Ascending aorta (tissue), 2 donors: ENCODE measurements around the gene WNT5B. TPM values are rescaled to one million over a fixed set of nuclear protein-coding genes. Genes with fewer than 3 reads are reported as not detected.

Experiments used
- DNase-seq, 2 donors: peaks; one replicate each; pipeline ENCODE4 v3.0.0-alpha.2; 2019; ENCODE audit warnings: low spot score in 2 of 2
- H3K27ac ChIP-seq, 2 donors: fragments of 200-600 bp; sonication (generic); one replicate each; pipeline ENCODE4 v1.5.1; 2016 to 2017; ENCODE audit warnings: mild to moderate bottlenecking in 1 of 2
- H3K27me3 ChIP-seq: fragments of 200-600 bp; sonication (generic); one replicate; pipeline ENCODE4 v1.5.1; 2017
- H3K36me3 ChIP-seq, 2 donors: fragments of 200-600 bp; sonication (generic); one replicate each; pipeline ENCODE4 v1.5.1; 2016
- H3K4me1 ChIP-seq, 2 donors: fragments of 200-600 bp; sonication (generic); one replicate each; pipeline ENCODE4 v1.5.1; 2016 to 2017; ENCODE audit warnings: mild to moderate bottlenecking in 1 of 2
- H3K4me3 ChIP-seq, 2 donors: fragments of 200-600 bp; sonication (generic); one replicate each; pipeline ENCODE4 v1.5.1; 2016 to 2017; ENCODE audit warnings: mild to moderate bottlenecking in 1 of 2
- H3K9me3 ChIP-seq, 2 donors: fragments of 200-600 bp; sonication (generic); one replicate each; pipeline ENCODE4 v1.5.1; 2016
- intact Hi-C: fragments of 100-400 bp; cut with DNase I; formaldehyde crosslinking; loops from one replicate; pipeline ENCODE4 v1.15.1; 2023
- total RNA-seq: library from RNA; depleted of rRNA; stranded (reverse); fragments of >200 nt; gene quantifications from one replicate; pipeline ENCODE4 v1.1.0, GENCODE V29; 2016
- TF ChIP-seq, protein P1 (sequence below), 3 experiments: fragments of 200-600 bp in 2 of 3; fragments of 450-650 bp in 1 of 3; sonication (generic) in 2 of 3; IDR thresholded peaks; one replicate each; pipeline ENCODE4 v1.5.1; 2016 to 2019; ENCODE audit warnings: antibody characterized with exemption in 3 of 3, mild to moderate bottlenecking in 1 of 3, moderate library complexity in 1 of 3

WNT5B gene
- total RNA-seq, 1 donor from 2014 or later, result 0.53 TPM

- Histone ChIP-seq H3K36me3 (no peaks in the 10 kb centered on the region), H3K27ac (no peak overlapping the region), H3K9me3 (no peaks in the 10 kb centered on the region), H3K27me3 (no peaks in the 10 kb centered on the region), H3K4me1 (peaks cover 2 to 9% of the 10 kb centered on the region in 2 donors), H3K4me3 (no peak overlapping the region)
- TF ChIP-seq, protein P1, sequence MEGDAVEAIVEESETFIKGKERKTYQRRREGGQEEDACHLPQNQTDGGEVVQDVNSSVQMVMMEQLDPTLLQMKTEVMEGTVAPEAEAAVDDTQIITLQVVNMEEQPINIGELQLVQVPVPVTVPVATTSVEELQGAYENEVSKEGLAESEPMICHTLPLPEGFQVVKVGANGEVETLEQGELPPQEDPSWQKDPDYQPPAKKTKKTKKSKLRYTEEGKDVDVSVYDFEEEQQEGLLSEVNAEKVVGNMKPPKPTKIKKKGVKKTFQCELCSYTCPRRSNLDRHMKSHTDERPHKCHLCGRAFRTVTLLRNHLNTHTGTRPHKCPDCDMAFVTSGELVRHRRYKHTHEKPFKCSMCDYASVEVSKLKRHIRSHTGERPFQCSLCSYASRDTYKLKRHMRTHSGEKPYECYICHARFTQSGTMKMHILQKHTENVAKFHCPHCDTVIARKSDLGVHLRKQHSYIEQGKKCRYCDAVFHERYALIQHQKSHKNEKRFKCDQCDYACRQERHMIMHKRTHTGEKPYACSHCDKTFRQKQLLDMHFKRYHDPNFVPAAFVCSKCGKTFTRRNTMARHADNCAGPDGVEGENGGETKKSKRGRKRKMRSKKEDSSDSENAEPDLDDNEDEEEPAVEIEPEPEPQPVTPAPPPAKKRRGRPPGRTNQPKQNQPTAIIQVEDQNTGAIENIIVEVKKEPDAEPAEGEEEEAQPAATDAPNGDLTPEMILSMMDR (IDR thresholded peaks at IDR 0.05), result no peak
- intact Hi-C loops, result no loop called here
- no peak for DNase-seq
Measured at GRCh38 chr12:1643905-1644533, 15.0 kb downstream of the WNT5B start.

GRCh38 chr12:1644534-1645438 lies 15.8 kb downstream of the WNT5B start:
- H3K4me3 ChIP-seq, result no peak overlapping the region
- no peaks in the 10 kb centered on the region for H3K27me3 ChIP-seq
- TF ChIP-seq, protein P1 (IDR thresholded peaks at IDR 0.05), result no peak
- intact Hi-C loops, result no loop called here
- H3K9me3 ChIP-seq, result no peaks in the 10 kb centered on the region
- peak in 1 of 2 donors; percentile 75 for DNase-seq
- no peak overlapping the region for H3K27ac ChIP-seq
- peaks cover 2 to 9% of the 10 kb centered on the region in 2 donors for H3K4me1 ChIP-seq
- no peaks in the 10 kb centered on the region for H3K36me3 ChIP-seq

DNA sequence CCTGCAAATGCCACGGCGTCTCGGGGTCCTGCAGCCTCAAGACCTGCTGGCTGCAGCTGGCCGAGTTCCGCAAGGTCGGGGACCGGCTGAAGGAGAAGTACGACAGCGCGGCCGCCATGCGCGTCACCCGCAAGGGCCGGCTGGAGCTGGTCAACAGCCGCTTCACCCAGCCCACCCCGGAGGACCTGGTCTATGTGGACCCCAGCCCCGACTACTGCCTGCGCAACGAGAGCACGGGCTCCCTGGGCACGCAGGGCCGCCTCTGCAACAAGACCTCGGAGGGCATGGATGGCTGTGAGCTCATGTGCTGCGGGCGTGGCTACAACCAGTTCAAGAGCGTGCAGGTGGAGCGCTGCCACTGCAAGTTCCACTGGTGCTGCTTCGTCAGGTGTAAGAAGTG lies 16.8 kb downstream of the WNT5B start:
- TF ChIP-seq, protein P1 (IDR thresholded peaks at IDR 0.05), result no peak
- DNase-seq, result no peak
- H3K4me1 ChIP-seq, result peaks cover 2 to 14% of the 10 kb centered on the region in 2 donors
- intact Hi-C loops, result no loop called here
- no peak overlapping the region for H3K27ac ChIP-seq
- no peaks in the 10 kb centered on the region for H3K9me3 ChIP-seq
- no peaks in the 10 kb centered on the region for H3K27me3 ChIP-seq
- no peaks in the 10 kb centered on the region for H3K36me3 ChIP-seq
- H3K4me3 ChIP-seq, result no peak overlapping the region

GRCh38 chr12:1646569-1647284 lies 17.7 kb downstream of the WNT5B start:
- Histone ChIP-seq H3K4me3 (no peak overlapping the region), H3K9me3 (no peaks in the 10 kb centered on the region), H3K4me1 (peaks cover 2 to 20% of the 10 kb centered on the region in 2 donors), H3K27ac (no peak overlapping the region), H3K27me3 (no peaks in the 10 kb centered on the region), H3K36me3 (no peaks in the 10 kb centered on the region)
- intact Hi-C loops, result no loop called here
- TF ChIP-seq, protein P1 (IDR thresholded peaks at IDR 0.05), result no peak
- no peak for DNase-seq

DNA sequence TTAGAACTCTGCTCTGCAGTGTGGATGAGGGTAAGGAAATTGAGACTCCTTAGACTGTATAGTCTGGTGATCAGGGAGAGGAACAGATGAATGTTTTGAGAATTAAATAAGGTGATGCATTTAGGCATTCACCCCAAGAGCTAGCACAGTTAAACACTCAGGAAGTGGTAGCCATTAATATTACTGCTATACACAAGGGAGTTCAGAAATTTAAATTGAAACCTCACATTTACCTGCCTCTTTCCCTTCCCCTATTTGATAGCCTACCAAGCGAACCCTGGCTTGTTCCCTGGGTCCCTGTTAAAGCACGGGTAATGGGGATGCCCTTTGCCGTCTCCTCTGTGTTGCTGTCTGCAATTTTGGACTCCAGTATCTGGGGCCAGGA lies 18.2 kb downstream of the WNT5B start:
- no peak for DNase-seq
- Histone ChIP-seq H3K27me3 (no peaks in the 10 kb centered on the region), H3K4me3 (no peak overlapping the region), H3K4me1 (peaks cover 2 to 20% of the 10 kb centered on the region in 2 donors), H3K36me3 (no peaks in the 10 kb centered on the region), H3K27ac (no peak overlapping the region), H3K9me3 (no peaks in the 10 kb centered on the region)
- TF ChIP-seq, protein P1 (IDR thresholded peaks at IDR 0.05), result no peak
- intact Hi-C loops, result no loop called here
